CD4-positive, alpha-beta T cell (primary cell): Measurements from ENCODE around the gene TEPSIN. TPM values are rescaled to one million over a fixed set of nuclear protein-coding genes. Genes with fewer than 3 reads are reported as not detected.

Source experiments
- ATAC-seq: fragments of 200-7000 bp; cut with Tn5 transposase; one replicate; pipeline ENCODE4 v1.10.0; 2022; ENCODE audit warnings: mild to moderate bottlenecking; ENCODE audit not compliant: poor library complexity
- CTCF ChIA-PET: fragments of 350-600 bp; sonication (Branson Sonifier 250); formaldehyde crosslinking; loops from one replicate; lab custom pipeline; 2021; ENCODE audit warnings: antibody characterized with exemption, inconsistent platforms; lab: Charles Lee
- POLR2A ChIA-PET: fragments of 350-600 bp; sonication (Branson Sonifier 250); formaldehyde crosslinking; loops from one replicate; lab custom pipeline; 2021; ENCODE audit warnings: antibody characterized with exemption, inconsistent platforms; lab: Charles Lee
- DNase-seq, 14 experiments: peaks; one replicate each; pipeline ENCODE4 v3.0.0-alpha.2; 2013 to 2020; ENCODE audit warnings: mixed read lengths in 2 of 14
- H3K27ac ChIP-seq, 2 donors: one replicate each; pipeline versions ENCODE4 v1.5.1 to v1.7.0; 2013; ENCODE audit warnings: low read length in 2 of 2, low read depth in 1 of 2, mild to moderate bottlenecking in 1 of 2
- H3K27me3 ChIP-seq, 2 experiments: 1 replicate in 1 of 2; 2 replicates in 1 of 2; pipeline versions ENCODE4 v1.6.1 to v1.7.0; 2013; ENCODE audit warnings: low read length in 2 of 2, control low read depth in 1 of 2, mild to moderate bottlenecking in 1 of 2, moderate library complexity in 1 of 2; ENCODE audit not compliant: insufficient read depth in 2 of 2, control insufficient read depth in 1 of 2
- H3K36me3 ChIP-seq: one replicate; pipeline ENCODE4 v1.6.1; 2013; ENCODE audit warnings: low read length, control low read depth; ENCODE audit not compliant: insufficient read depth
- H3K4me1 ChIP-seq: one replicate; pipeline ENCODE4 v1.6.1; 2013; ENCODE audit warnings: low read length, control low read depth; ENCODE audit not compliant: insufficient read depth
- H3K4me3 ChIP-seq: one replicate; pipeline ENCODE4 v1.5.1; 2013; ENCODE audit warnings: mild to moderate bottlenecking, low read length, moderate library complexity
- H3K9me3 ChIP-seq, 2 experiments: 1 replicate in 1 of 2; 2 replicates in 1 of 2; pipeline versions ENCODE4 v1.6.1 to v1.7.0; 2013; ENCODE audit warnings: low read length in 2 of 2, mild to moderate bottlenecking in 2 of 2, control low read depth in 1 of 2, moderate library complexity in 1 of 2; ENCODE audit not compliant: control insufficient read depth in 1 of 2, insufficient read depth in 1 of 2
- H3K27ac Mint-ChIP-seq: one replicate; pipeline ENCODE4 v1.8.0; 2020; ENCODE audit warnings: mixed read lengths
- H3K27me3 Mint-ChIP-seq: one replicate; pipeline ENCODE4 v1.8.0; 2021; ENCODE audit warnings: mixed read lengths
- H3K36me3 Mint-ChIP-seq: one replicate; pipeline ENCODE4 v1.8.0; 2021; ENCODE audit warnings: low read depth, mixed read lengths
- H3K4me1 Mint-ChIP-seq: one replicate; pipeline ENCODE4 v1.8.0; 2021; ENCODE audit warnings: low read depth, mixed read lengths
- H3K4me3 Mint-ChIP-seq: one replicate; pipeline ENCODE4 v1.8.0; 2020; ENCODE audit warnings: mild to moderate bottlenecking, mixed read lengths
- H3K9me3 Mint-ChIP-seq: one replicate; pipeline ENCODE4 v1.8.0; 2020; ENCODE audit warnings: mixed read lengths
- CTCF ChIP-seq: fragments of 200-600 bp; IDR thresholded peaks from one replicate; pipeline ENCODE4 v1.8.0; 2022; ENCODE audit warnings: antibody characterized with exemption, mild to moderate bottlenecking
- intact Hi-C, 2 experiments: fragments of 100-400 bp; cut with DNase I in 1 of 2; cut with micrococcal nuclease in 1 of 2; formaldehyde crosslinking; loops; one replicate each; pipeline versions ENCODE4 v1.15.1 to v1.9.0; 2023 to 2025; cut with DNase I, micrococcal nuclease
- total RNA-seq, 174 experiments: library from RNA in 2 of 174; stranded (reverse) in 2 of 174; gene quantifications; one replicate each; pipeline ENCODE4 v1.2.3 and lab custom pipeline; 2021 to 2026

TEPSIN gene
- total RNA-seq, 2 experiments from 2014 or later, result 68.2 to 74.4 TPM

- Histone ChIP-seq H3K9me3 (no peaks in the 10 kb centered on the region), H3K4me1 (peaks cover 58% of the 10 kb centered on the region), H3K36me3 (peaks cover 14% of the 10 kb centered on the region), H3K27me3 (no peaks in the 10 kb centered on the region), H3K4me3 (peak overlapping the region; percentile 90), H3K27ac (peak overlapping the region in 1 of 2 donors; percentile 46)
- H3K27me3 Mint-ChIP-seq, result no peaks in the 10 kb centered on the region
- DNase-seq (peak in 7 of 14 experiments; percentile 6 to 68 (median 15)), ATAC-seq (no peak)
- peaks cover 13% of the 10 kb centered on the region for H3K36me3 Mint-ChIP-seq
- H3K4me3 Mint-ChIP-seq, result peak overlapping the region; percentile 90
- H3K4me1 Mint-ChIP-seq, result peaks cover 38% of the 10 kb centered on the region
- ChIA-PET CTCF (interaction anchor here (1.6 kb wide), 1 partner anchor 52 kb away, joined by 6 read pairs; no protein-coding TSS in a partner anchor), POLR2A (interaction anchor here (0.6 to 2.8 kb wide), 15 partner anchors 11 to 887 kb away, joined by 3 to 42 read pairs (median 5); partner anchors contain the start of genes ARL16, CEP131, FAAP100 and HGS)
- peak overlapping the region; percentile 92 for H3K27ac Mint-ChIP-seq
- intact Hi-C loops, result loop anchor here (1.0 to 5.0 kb wide), 7 partner anchors 17 to 312 kb away; partner anchors contain the start of genes CHMP6 (in 1 of the 2), FAAP100 (in 1 of the 2) and SLC38A10 (in 1 of the 2)
- no peaks in the 10 kb centered on the region for H3K9me3 Mint-ChIP-seq
- TF ChIP-seq CTCF, result no peak
Measured at GRCh38 chr17:81239714-81240555, 1.1 kb upstream of the TEPSIN start.

GRCh38 chr17:81238490-81238814, 403 bp downstream of the TEPSIN start:
- Mint-ChIP-seq H3K4me1 (peaks cover 43% of the 10 kb centered on the region), H3K9me3 (no peaks in the 10 kb centered on the region), H3K27me3 (no peaks in the 10 kb centered on the region), H3K4me3 (peak overlapping the region; percentile 98), H3K36me3 (peaks cover 18% of the 10 kb centered on the region), H3K27ac (no peak overlapping the region)
- Histone ChIP-seq H3K36me3 (peaks cover 16% of the 10 kb centered on the region), H3K9me3 (no peaks in the 10 kb centered on the region), H3K27ac (peak overlapping the region in 1 of 2 donors; percentile 47), H3K4me1 (peaks cover 58% of the 10 kb centered on the region), H3K27me3 (no peaks in the 10 kb centered on the region), H3K4me3 (peak overlapping the region; percentile 90)
- CTCF ChIA-PET, result interaction anchor here (0.7 to 1.6 kb wide), 3 partner anchors 54 to 811 kb away, joined by 3 to 6 read pairs (median 4); no protein-coding TSS in a partner anchor
- DNase-seq (no peak), ATAC-seq (no peak)
- POLR2A ChIA-PET, result interaction anchor here (0.6 to 2.8 kb wide), 18 partner anchors 8 to 784 kb away, joined by 3 to 42 read pairs (median 4); partner anchors contain the start of genes ARL16, CEP131, CHMP6 and FAAP100
- no peak for TF ChIP-seq CTCF
- intact Hi-C loops, result loop anchor here in 1 of 2 experiments (5.0 kb wide), 3 partner anchors 244 to 314 kb away; partner anchors contain the start of genes CHMP6 and FAAP100

- POLR2A ChIA-PET, result interaction anchor here (0.7 to 2.8 kb wide), 9 partner anchors 8 to 783 kb away, joined by 3 to 42 read pairs (median 4); partner anchors contain the start of genes ARL16, CEP131, HGS and SLC38A10
- CTCF ChIA-PET, result no interaction called here
- no peak for DNase-seq
- H3K36me3 ChIP-seq, result peaks cover 23% of the 10 kb centered on the region
- Mint-ChIP-seq H3K9me3 (no peaks in the 10 kb centered on the region), H3K36me3 (peaks cover 18% of the 10 kb centered on the region), H3K4me1 (peaks cover 43% of the 10 kb centered on the region), H3K4me3 (peak overlapping the region; percentile 98), H3K27ac (no peak overlapping the region), H3K27me3 (no peaks in the 10 kb centered on the region)
- no peaks in the 10 kb centered on the region for H3K27me3 ChIP-seq
- H3K4me1 ChIP-seq, result peaks cover 58% of the 10 kb centered on the region
- H3K9me3 ChIP-seq, result no peaks in the 10 kb centered on the region
- intact Hi-C loops, result loop anchor here in 1 of 2 experiments (5.0 kb wide), 3 partner anchors 244 to 314 kb away; partner anchors contain the start of genes CHMP6 and FAAP100
- peak overlapping the region in 1 of 2 donors; percentile 47 for H3K27ac ChIP-seq
- ATAC-seq, result no peak
- TF ChIP-seq CTCF, result no peak
- peak overlapping the region; percentile 90 for H3K4me3 ChIP-seq
Measured at GRCh38 chr17:81237591-81238489, 1.0 kb downstream of the TEPSIN start.
